GM12878 (cell line): ENCODE results near the gene KCNAB2. TPM values are rescaled to one million over a fixed set of nuclear protein-coding genes. Genes with fewer than 3 reads are reported as not detected.

ENCODE experiments used
- ATAC-seq: fragments of 200-7000 bp; cut with Tn5 transposase; 3 replicates; pipeline ENCODE4 v1.9.1; 2020; ENCODE audit warnings: mild to moderate bottlenecking, moderate library complexity
- BruUV-seq: library from RNA; stranded (reverse); fragments of 400-500 nt; replicated peaks from 2 replicates; lab custom pipeline; 2021; lab: Mats Ljungman, UMichigan
- CTCF ChIA-PET: fragments of 300-600 bp; sonication (Branson Sonifier 250); formaldehyde crosslinking; extraction: SDS; loops from one replicate; lab custom pipeline; 2021; ENCODE audit warnings: inconsistent platforms; lab: Yijun Ruan, JAX
- POLR2A ChIA-PET: fragments of 350-600 bp; formaldehyde crosslinking; extraction: SDS; loops from one replicate; lab custom pipeline; 2021; ENCODE audit warnings: inconsistent platforms; lab: Charles Lee
- RAD21 ChIA-PET: fragments of 300-600 bp; sonication (Branson Sonifier 250); formaldehyde crosslinking; loops from one replicate; lab custom pipeline; 2023; ENCODE audit warnings: antibody characterized with exemption; ENCODE audit not compliant: unreplicated experiment; lab: Charles Lee
- SMC1A ChIA-PET: fragments of 300-600 bp; sonication (Branson Sonifier 250); formaldehyde crosslinking; loops from one replicate; lab custom pipeline; 2023; ENCODE audit not compliant: unreplicated experiment, uncharacterized antibody; lab: Charles Lee
- DNase-seq: peaks from one replicate; pipeline ENCODE4 v3.0.0-alpha.2; 2011; ENCODE audit warnings: low read depth, low spot score
- FAIRE-seq: peaks from 3 replicates; lab custom pipeline; 2011; peaks lifted over from hg19 to GRCh38; lab: Jason Lieb, UNC
- H2AFZ ChIP-seq: 2 replicates; pipeline ENCODE4 v1.6.0; 2011; ENCODE audit warnings: low read depth, low read length, control low read depth; ENCODE audit not compliant: control insufficient read depth
- H3K27ac ChIP-seq: 2 replicates; pipeline ENCODE4 v1.5.1; 2011; ENCODE audit warnings: control low read depth; ENCODE audit not compliant: control insufficient read depth, insufficient read depth
- H3K27me3 ChIP-seq, 2 experiments: replicated peaks in 1 of 2; 2 replicates each; pipeline versions ENCODE4 v1.6.0 to v1.6.1; 2011; ENCODE audit warnings: low read length in 1 of 2; ENCODE audit not compliant: control insufficient read depth in 2 of 2, insufficient read depth in 2 of 2
- H3K36me3 ChIP-seq, 2 experiments: 2 replicates each; pipeline ENCODE4 v1.5.1; 2011; ENCODE audit warnings: low read length in 1 of 2; ENCODE audit not compliant: control insufficient read depth in 2 of 2, insufficient read depth in 2 of 2
- H3K4me1 ChIP-seq: 2 replicates; pipeline ENCODE4 v1.6.1; 2011; ENCODE audit warnings: mild to moderate bottlenecking, low read length, moderate library complexity, mixed read lengths; ENCODE audit not compliant: control insufficient read depth, insufficient read depth
- H3K4me2 ChIP-seq: 2 replicates; pipeline ENCODE4 v1.6.0; 2011; ENCODE audit warnings: control low read depth; ENCODE audit not compliant: control insufficient read depth, insufficient read depth
- H3K4me3 ChIP-seq: fragments of 200-600 bp; sonication (generic); 2 replicates; pipeline ENCODE4 v1.5.1; 2016
- H3K79me2 ChIP-seq: 2 replicates; pipeline ENCODE4 v1.6.0; 2011; ENCODE audit warnings: low read length; ENCODE audit not compliant: control insufficient read depth, insufficient read depth
- H3K9ac ChIP-seq: 2 replicates; pipeline ENCODE4 v1.8.0; 2011; ENCODE audit warnings: low read length, control low read depth, mixed read lengths; ENCODE audit not compliant: control insufficient read depth, insufficient read depth
- H3K9me3 ChIP-seq: replicated peaks from 3 replicates; pipeline ENCODE4 v1.5.1; 2011; ENCODE audit warnings: mild to moderate bottlenecking, low read length; ENCODE audit not compliant: control insufficient read depth, insufficient read depth
- H4K20me1 ChIP-seq: 2 replicates; pipeline ENCODE4 v1.6.0; 2011; ENCODE audit not compliant: control insufficient read depth, insufficient read depth
- NFIC ChIP-seq: IDR thresholded peaks from 2 replicates; pipeline ENCODE4 v1.6.1; 2012; ENCODE audit warnings: low read depth, mild to moderate bottlenecking, inconsistent platforms, low read length, moderate library complexity
- POLR2A ChIP-seq: IDR thresholded peaks from 2 replicates; pipeline ENCODE4 v1.6.1; 2011; ENCODE audit warnings: low read depth, mild to moderate bottlenecking, low read length
- REST ChIP-seq: IDR thresholded peaks from 2 replicates; pipeline ENCODE4 v1.6.1; 2012; ENCODE audit warnings: mild to moderate bottlenecking, low read depth, low read length
- WGBS: methylation state at CpG from one replicate; pipeline ENCODE4 v1.1.6; 2016; ENCODE audit warnings: low lambda C conversion rate; ENCODE audit not compliant: insufficient replicate concordance, insufficient coverage; ENCODE audit errors: missing lambda C conversion rate; 5-methylcytosine and 5-hydroxymethylcytosine counted together
- in situ Hi-C: fragments of 300-500 bp; cut with MboI; formaldehyde crosslinking; loops from 9 replicates; pipeline ENCODE4 v1.14.3; 2018; ENCODE audit warnings: mixed read lengths
- intact Hi-C: fragments of 100-400 bp; cut with micrococcal nuclease; formaldehyde crosslinking; loops from one replicate; pipeline ENCODE4 v1.14.2; 2022; ENCODE audit not compliant: unreplicated experiment
- polyA plus RNA-seq, 11 experiments: library from polyadenylated mRNA; depleted of rRNA in 4 of 11; unstranded in 6 of 11; stranded (reverse) in 5 of 11; fragments of >200 nt; fragmentation: Nextera tagmentation in 4 of 11; fragmentation: Illumina TruSeq in 1 of 11; extraction: Ambion mirVana in 4 of 11; extraction: Trizol in 1 of 11; gene quantifications; 1 replicate in 1 of 11; 2 replicates in 10 of 11; pipeline versions ENCODE4 v1.2.1 to v1.2.3, GENCODE V29; 2011 to 2016; ENCODE audit warnings: inconsistent platforms in 2 of 11, missing spikeins in 2 of 11, low read depth in 1 of 11
- total RNA-seq, 4 experiments: library from RNA; depleted of rRNA in 3 of 4; stranded (reverse); fragments of >200 nt in 3 of 4; fragmentation: Illumina TruSeq in 1 of 4; extraction: Trizol in 1 of 4; gene quantifications; 2 replicates each; pipeline versions ENCODE4 v1.2.1 to v1.2.3, GENCODE V29; 2013 to 2021

KCNAB2 gene
- total and polyA plus RNA-seq, 10 of the 15 experiments (the other 5 are each of a cell fraction or from before 2014, with no cell fraction given) = 2.9 to 123 (median 62.4) TPM

DNA sequence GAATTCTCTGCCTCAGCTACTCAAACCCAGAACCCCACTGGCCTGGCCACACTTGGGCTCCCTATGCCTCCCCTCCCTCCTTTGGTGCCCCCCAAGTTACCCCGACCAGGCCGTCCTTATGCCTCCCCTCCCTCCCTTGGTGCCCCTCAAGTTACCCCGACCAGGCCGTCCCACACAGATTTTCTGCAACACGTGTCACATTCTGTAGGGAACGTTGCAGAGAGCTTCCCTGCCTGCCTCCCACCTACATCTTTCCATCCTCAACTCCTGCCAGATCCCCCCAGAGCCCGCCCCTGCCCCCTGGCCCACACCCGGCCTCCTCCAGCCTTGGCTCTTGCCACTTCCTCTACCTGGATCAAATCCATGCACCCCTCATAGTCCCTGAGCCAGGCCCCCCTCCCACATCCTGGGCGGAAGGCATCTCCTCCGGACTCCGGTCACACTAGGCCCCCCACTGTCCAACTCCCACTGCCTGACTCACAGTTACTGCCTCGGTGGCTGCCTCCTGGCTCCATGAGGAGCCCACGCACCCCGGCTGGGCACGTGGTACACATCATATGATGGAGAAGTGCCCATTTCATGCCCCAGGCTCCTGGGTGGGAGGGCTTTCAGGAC, 41.2 kb downstream of the KCNAB2 start:
- Histone ChIP-seq H3K79me2 (no peaks in the 10 kb centered on the region), H4K20me1 (no peaks in the 10 kb centered on the region), H3K36me3 (peaks cover 5 to 7% of the 10 kb centered on the region in 2 experiments; a peak in 3 of 4 replicates), H3K4me3 (no peak overlapping the region), H3K27me3 (no peaks in the 10 kb centered on the region), H3K9ac (no peak overlapping the region), H3K4me2 (no peak overlapping the region), H3K27ac (no peak overlapping the region), H2AFZ (no peak overlapping the region), H3K9me3 (no peaks in the 10 kb centered on the region), H3K4me1 (no peaks in the 10 kb centered on the region)
- 98% methylated on average over 13 of the region's 15 CpGs for WGBS
- RAD21 ChIA-PET = no interaction called here
- SMC1A ChIA-PET = no interaction called here
- intact Hi-C loops = no loop called here
- in situ Hi-C loops = no loop called here
- DNase-seq (no peak), ATAC-seq (no peak), FAIRE-seq (no peak)
- no peak for TF ChIP-seq NFIC
- TF ChIP-seq POLR2A = 0 out of 2 replicates have a peak, but pooled peaks have one; percentile 2
- POLR2A ChIA-PET = no interaction called here
- BruUV-seq = no TSS peak
- CTCF ChIA-PET = no interaction called here

DNA sequence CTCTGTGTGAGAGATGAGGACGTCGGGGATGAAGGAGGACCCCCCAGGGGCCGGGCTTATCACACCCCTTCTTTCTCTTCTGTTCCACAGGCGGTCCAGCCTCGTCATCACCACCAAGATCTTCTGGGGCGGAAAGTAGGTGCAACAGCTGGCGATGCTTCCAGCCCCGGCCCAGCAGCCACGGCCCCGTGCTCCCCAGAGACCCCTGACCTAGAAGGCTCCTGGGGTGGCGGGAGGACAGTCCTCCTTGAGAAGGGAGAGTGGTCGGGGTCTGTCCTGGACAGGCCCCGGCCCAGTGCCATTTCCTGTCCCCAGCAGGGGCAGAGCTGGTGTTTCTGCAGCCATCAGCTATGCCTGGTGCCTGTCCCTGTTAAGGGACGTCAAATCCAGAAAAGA, 41.7 kb downstream of the KCNAB2 start:
- no peak for ATAC-seq
- no TSS peak for BruUV-seq
- POLR2A ChIA-PET = interaction anchor here (0.6 kb wide), 1 partner anchor 115 kb away, joined by 3 read pairs; no protein-coding TSS in a partner anchor

More for the DNA sequence above, 41.7 kb downstream of the KCNAB2 start:
- 58% methylated on average over 13 of the region's 14 CpGs for WGBS
- Histone ChIP-seq H3K36me3 (peaks cover 2 to 7% of the 10 kb centered on the region in 2 experiments; a peak in 3 of 4 replicates), H4K20me1 (no peaks in the 10 kb centered on the region), H2AFZ (no peak overlapping the region), H3K79me2 (no peaks in the 10 kb centered on the region), H3K4me1 (no peaks in the 10 kb centered on the region), H3K4me2 (no peak overlapping the region), H3K4me3 (no peak overlapping the region), H3K9ac (no peak overlapping the region), H3K27me3 (no peaks in the 10 kb centered on the region), H3K27ac (no peak overlapping the region), H3K9me3 (no peaks in the 10 kb centered on the region)
- no peak for TF ChIP-seq REST
- ChIA-PET RAD21 (no interaction called here), SMC1A (no interaction called here), CTCF (no interaction called here)
- intact Hi-C loops (no loop called here), in situ Hi-C loops (no loop called here)
- DNase-seq (no peak), FAIRE-seq (no peak)
